ENCODE results near the gene SERTAD2. TPM values are rescaled to one million over a fixed set of nuclear protein-coding genes. Genes with fewer than 3 reads are reported as not detected.

The SERTAD2 gene
- polyA plus RNA-seq, 1 donor, result 25.2 TPM

DNA sequence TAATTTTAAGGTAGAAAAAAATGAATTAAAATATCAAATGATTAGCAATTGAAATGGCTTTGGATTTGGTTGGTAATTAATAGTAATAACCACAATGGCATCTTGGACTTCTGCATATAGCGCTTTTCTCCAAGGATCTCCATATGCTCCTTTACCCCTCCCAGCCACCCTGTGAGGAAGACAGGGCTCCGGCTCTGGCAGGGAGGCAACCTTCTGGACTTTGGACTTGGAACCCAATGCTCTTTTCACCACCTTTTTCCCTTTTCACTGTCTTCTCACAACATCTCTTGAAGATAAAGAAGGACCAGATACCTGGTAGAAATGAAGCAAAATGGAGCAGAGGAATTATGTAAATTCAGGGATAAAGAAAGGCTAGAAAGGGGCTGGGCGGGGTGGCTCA is 23.8 kb upstream of the SERTAD2 start:
- DNase-seq, result no peak

DNA sequence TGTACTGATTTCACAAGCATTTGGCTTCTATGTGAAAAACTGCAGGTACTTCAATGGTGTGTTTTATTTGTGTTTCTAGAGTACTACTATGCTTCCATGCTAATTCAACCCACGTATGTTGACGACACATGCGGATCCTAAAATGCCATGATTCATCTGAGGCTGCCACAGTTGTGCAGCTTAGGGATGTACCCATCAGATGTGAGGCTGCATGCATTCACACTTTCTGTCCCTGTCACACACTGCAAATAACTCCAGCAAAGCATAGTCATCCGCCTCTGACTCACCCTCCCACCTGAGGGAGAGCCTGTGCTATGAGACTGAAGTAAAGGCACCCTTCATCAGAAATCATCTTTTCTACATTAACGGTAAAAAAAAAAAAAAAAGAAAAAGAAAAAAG is 22.1 kb upstream of the SERTAD2 start:
- no peak for DNase-seq

DNA sequence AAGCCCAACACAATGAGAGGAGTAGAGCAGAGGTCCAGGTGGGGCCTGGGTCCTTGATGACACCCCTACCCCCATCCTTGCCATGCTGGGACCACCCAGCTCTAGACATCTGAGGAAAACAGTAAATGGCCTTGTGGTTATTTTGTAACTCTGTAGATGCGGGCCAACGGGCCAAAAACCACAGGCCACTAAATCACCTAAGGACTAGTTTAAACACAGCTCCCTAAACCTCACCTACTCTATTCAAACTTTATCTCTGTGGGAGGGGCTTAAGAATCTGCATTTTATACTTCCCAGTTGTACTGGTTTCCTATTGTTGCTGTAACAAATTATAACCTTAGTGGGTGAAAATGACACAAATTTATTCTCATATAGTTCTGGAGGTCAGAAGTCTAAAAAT is 19.0 kb upstream of the SERTAD2 start:
- DNase-seq, result no peak

DNA sequence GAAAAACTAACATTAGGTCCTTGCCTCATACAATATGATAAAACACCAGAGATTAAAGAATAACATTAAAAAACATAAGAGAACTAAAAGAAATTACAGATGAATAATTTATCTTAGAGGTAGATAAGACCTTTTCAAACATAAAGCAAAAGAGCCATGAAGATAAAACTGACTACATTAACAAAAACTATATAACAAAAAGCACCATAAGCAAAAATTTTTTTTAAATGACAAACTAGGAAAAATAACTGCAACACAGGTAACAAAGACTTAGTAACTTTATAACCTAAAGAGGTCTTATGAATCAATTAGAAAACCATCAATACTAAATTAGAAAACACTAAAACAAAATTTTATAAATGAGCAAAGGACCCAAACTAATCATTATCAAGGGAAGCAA is 16.3 kb upstream of the SERTAD2 start:
- no peak for DNase-seq

DNA sequence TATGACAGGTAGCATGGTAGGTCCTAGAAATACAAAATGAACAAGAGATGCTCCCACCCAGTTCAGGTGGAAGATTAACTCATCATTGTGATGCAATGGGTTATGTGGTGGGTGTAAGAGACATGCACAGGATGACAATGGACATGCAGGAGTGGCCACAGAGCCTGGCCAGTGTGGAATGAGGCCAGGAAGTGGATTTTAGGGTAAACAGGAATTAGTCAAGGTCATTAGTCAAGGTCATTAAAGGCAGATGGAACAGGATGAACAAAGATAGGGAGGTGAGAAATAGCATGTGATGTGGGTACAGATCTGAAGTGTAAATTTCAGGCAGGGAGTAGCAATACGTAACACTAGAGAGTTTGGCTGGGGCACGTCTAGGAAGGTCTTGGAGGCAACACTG is 15.6 kb upstream of the SERTAD2 start:
- DNase-seq, result no peak

DNA sequence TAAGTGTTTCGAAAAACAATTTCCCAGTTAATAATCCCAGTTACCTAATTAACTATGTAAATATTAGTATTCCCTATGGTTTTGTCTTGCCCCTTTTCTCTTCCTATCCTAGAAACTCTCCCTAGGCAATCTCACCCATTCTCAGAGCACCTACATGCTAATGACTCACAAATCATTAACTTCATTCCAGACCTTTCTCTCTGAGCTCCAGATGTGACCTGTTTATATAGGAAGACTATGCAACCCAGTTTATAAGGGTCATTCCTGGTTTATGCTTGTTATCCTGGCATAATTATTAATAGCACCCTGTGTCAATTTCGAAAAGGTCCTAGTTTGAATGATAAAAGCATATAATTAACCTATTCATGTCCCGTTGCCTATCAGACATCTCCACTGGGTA is 14.8 kb upstream of the SERTAD2 start:
- no peak for DNase-seq

DNA sequence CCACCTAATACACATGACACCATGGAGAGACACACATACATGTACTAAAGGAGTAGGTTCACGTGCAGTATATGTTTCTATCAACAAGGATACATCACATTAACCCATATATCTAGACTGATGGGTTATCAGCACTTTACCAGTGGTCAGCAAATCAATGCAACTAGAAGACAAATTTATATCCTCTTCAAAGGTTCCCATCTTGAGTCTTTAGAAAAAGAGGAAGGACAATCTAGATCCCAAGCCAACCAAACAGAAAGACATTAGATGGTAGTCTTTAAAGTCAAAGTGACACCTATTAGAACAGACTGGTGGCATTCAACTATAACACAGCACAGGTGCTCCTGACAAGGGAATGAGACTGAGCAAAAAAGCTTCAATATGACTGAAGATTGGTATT is 13.8 kb upstream of the SERTAD2 start:
- DNase-seq, result no peak

DNA sequence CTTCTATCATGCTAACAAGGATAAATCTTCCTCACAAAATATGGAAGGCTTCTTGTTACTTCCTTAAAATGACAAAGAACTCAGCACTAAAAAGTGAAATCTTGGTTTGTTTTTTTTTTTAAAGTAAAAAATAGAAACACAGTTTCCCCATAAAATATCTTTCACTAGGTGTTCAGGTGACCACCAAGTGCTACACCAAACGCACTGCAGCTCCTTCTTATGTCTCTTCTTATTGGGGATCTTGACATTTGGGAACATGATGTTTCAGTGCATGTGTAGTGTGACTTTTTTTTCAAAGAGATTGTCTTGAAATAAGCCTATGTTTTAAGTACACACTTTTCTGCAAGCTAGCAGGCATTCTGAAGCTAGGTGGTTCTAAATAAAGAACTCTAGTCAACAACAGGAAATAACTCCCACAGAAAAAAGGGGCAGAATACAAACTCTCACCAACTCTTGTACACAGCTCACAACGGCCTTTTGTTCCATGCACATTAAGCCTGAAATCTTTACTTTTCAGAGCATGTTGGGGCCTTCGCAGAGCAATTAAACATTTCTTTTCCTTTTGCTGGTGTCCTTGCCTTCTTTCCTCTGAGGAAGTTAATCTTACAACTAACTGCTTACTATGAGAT is 13.2 kb upstream of the SERTAD2 start:
- DNase-seq, result no peak

DNA sequence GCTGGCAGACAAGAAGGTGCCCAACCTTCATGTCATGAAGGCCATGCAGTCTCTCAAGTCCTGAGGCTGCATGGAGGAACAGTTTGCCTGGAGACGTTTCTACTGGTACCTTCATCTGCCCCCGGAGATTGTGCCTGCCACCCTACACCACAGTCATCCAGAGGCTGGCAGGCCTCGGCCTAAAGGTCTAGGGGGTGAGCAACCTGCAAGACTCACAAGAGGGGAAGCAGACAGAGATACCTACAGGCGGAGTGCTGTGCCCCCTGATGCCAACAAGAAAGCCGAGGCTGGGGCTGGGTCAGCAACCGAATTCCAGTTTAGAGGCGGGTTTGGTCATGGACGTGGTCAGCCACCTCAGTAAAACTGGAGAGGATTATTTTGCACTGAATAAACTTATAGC is 12.0 kb upstream of the SERTAD2 start:
- no peak for DNase-seq

DNA sequence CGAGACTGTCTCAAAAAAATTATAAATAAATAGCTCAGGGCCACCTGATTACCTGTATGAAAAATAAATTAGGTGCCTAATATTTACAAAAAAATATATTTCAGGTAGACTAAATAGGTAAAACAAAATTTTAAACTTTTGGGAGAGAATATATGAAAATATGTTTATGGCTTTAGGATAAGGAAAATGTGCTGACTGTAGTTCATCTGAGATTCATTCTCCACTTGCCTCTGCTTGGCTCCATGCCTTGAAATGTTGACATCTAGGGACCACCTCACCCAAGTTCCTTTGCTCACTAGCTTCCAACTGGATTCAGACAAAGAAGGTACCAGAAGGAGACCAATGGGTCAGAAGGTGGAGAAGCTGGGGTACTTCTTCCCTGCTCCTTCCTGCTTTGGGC is 9.7 kb upstream of the SERTAD2 start:
- no peak for DNase-seq

DNA sequence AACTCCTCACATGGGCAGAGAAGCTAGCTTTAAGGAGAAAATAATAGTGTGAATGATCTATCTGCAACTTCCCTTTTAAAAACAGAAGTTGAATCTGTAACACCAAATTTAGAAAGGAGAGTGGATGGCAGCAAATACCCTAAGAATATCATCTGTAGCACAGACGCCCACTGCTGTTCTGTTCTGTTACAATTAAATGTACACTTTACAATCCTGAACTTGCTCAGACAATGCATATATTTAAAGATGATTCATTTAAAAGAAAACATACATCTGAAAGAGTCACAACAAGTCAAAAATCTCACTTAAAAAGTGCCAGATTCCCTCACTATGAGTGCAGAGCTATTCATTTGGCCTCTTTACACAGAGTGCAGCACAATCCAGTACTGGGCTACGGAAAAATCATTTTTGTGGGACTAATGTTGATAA is 8.0 kb upstream of the SERTAD2 start:
- DNase-seq, result no peak

DNA sequence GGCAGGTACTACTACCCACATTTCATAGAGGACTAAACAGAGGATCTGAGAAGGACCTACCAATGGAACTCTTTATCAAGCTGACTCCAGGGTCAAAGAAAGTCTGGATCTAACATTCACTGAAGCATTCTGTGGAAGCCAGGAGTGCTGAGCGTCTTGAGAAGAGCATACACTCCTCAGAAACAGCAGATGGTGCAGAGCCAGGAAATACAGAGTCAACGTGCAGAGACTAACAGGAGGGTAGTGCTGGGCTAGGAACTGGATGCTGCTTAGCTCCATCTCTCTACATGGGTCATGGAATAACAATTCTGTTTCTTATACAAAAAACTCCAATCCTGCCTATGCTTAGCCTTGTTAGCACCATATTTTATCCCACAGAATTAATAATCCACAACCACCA is 5.5 kb upstream of the SERTAD2 start:
- DNase-seq, result no peak

DNA sequence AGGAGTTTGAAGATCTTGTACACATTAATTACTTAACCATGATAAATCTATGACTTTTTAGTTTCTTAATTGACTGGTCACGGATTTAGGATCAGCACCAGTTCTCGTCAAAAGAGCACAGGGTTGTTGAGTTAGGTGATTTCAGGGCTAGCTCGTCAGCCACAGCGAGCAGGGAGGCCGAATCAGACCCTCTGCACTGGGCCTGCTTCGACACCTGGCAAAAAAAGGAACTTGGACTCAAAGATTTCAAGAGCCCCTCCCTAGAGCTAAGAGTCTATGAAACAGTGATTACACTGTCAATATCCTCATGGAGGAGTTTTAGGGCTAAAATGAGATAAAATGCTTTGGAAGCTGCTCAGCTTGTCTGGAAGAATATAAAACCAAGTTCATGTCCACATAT is 4.6 kb upstream of the SERTAD2 start:
- no peak for DNase-seq

DNA sequence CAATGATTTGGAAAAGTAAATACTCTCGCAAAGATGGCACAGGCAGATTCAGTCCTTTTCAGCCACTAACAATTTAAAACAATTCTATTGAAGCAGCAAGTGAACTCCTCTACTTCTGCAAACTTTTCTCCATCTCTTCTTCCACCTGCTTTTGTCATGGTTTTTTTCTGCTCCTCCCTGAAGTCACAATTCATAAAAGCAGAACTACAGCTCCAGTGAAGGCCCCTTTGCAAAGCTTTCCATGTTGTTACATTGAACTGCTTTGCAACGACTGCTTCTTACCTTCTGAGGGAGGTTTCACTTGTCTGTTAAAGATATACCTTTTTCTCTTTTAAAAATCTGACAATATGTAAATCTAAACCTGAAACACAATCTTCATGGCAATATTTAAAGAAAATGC is 3.7 kb upstream of the SERTAD2 start:
- DNase-seq, result no peak

DNA sequence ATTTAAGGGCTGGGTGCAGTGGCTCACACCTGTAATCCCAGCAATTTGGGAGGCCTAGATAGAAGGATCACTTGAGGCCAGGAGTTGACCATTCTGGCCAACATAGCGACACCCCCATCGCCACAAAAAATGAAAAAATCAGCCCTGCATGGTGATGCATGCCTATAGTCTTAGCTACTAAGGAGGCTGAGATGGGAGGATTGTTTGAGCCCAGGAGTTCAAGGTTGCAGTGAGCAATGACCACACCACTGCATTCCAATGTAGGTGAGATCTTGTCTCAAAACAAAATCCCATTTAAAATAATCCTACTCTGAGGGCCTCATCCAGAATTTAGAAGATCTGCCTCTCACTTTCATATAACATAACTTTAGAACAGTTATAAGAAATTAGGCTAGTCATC is 2.7 kb upstream of the SERTAD2 start:
- DNase-seq, result no peak

DNA sequence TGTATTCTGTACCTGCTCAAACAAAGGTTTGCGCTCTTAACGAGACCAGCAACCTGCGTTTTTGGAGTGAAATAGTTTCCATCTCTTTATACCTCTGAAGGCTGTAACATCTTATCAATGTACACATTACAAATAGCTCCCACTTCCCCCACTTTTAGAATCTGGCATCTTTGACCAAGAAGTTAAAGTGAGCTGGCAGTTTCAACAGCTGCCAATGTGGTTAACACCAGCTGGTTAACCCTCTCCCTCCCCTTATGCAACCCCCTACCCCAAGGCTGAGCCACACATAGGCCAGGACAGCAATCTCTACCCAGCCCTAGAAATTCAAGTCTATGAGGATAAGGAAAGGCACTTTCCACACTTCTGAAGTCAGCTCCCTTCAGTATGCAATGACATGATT is 2.2 kb upstream of the SERTAD2 start:
- no peak for DNase-seq

DNA sequence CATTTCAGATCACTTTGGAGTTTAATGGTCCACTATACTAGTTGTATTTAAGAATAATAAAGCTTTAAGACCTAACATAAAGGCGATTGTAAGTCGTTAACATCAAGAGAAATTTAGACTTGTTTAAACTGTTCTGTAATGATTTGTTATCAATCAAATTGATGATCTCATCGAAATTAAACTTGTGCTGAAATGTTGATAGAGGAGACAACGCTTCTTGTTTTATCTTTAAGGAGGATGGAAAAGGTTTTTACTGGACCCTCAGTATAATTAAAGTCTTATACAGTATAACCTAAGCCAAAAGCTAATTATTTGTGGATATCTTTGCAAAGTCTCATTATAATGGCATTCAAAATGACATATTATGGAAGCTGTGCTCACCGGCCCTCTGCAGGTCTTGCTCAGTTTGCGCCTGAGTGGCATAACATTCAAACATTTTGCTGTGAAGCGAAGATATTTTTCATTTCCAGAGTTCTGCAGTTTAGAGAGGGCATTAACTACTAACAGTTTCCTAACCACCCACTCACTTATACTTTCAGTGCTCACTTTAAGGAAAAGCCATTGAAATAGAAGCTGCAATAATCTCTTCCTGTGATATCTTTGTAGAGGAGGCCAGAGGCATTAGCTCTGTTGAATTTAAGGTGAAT is 1.4 kb upstream of the SERTAD2 start:
- no peak for DNase-seq

DNA sequence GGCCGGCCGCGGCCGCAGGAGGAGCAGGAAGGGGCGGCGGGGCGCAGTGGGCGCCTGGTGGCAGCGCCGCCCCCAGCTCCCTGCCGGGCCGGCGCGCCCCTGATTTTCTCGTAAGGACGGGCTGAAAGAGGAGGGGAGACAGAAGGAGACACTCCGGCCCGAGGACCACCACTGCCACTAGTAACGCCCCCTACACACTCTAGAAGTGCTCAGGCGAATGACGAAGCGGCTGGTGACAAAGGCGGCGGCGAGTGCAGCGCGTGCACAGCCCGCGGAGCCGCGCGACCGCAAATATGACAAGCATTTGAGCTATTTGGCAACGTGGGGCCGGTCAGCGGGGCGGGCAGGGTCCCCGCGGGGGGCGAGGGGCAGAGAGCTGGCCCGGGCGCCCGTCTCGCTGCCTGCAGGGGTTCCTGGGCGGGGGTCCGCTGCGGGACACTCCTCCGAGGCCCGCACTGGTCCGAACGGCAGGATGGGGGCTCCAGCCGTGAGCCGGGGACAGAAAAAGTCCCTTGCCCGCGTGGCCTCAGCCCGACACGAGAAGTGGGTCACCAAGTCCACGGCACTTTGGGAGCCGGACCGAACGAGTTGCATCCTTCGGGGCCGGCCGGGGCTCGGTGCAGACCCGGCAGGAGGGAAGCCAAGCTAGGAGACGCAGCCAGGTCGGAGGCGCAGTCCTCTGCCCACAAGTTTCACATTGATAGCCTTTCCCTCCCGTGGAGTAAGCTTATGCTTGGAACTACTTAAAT is 524 bp upstream of the SERTAD2 start:
- peak; percentile 74 for DNase-seq

DNA sequence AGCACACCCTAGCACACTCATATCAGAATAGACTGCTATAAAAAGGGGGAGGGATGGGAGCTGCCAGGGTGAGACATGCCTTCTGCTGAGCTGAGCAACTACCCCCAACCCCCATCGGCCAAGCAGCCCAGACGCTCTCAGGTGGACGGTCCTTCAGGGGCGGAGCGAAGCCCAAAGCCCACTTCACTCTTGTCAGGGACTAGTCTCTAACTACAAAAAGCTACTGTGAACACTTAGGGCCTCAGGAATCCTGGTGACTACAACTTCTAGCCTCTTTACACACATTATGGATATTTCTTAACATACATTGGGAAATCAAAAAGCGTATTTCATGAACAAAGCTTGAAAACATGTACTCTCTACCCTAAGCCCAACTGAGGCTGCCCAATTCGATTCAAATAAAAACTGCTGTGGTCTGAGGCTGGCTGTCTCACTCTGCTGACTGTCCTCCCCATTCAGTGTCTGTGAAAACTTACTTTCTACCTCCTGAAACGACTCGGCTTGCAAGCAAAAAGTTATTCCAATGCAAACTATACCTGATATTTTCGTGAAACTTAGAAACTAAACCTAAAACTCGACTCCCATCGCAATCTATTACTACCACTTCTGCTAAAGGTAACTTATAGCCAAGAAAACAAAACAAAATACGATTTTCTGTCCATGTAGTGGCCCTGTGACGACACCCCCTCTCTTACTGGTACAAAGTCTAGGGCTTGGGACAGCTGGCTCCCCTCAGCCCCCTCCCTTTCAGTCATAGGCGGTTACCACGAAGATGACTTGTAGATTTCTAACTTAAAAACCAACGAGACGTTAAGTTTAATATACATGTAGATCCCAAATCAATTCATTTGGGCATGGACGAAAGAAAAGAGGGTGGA is 1.2 kb downstream of the SERTAD2 start:
- no peak for DNase-seq

DNA sequence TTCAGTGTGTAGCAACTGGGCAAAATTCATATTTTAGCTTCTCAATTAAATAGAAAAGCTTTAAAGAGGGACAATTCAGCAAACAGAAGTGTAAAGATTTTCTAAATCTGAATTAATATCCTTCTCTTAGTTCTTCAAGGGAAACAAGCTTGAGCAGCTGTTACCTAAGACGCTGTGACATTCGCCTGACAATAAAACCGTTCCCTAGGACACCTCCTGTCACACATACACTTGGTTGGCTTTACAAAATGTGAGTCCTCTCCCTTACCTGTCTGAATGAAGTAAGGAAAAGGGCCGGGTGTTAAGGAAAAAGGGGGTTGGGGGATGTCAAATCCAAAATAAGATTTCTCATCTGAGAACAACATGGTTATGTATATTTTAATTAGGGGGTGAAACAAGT is 2.1 kb downstream of the SERTAD2 start:
- no peak for DNase-seq

DNA sequence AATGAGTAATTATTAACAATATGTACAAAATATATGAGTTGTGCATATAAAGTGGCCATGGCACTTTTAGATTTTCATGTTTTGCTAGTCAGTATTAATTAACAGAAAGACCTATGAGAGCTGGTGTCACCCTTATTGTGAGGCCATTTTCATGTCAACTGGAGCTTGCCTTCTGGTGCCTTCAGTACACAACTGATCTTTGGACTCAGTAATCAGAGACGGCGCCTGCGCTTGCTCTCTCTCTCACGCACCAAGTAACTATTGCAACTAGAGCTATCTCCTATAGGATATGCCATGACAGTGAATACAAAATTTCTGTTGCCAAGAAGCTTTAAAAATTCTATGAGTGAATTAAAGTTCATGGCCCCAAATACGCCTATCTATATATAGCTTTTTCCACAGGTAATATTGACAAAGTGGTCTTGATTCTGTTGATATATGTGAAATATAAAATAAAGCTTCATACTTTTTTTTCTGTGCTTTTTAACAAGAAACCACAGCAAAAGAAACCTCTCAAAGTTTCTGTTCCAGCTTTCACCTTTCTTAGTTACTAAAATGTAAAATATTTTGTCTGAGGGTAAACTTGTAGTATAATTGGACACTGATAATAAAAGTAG is 2.9 kb downstream of the SERTAD2 start:
- DNase-seq, result no peak

DNA sequence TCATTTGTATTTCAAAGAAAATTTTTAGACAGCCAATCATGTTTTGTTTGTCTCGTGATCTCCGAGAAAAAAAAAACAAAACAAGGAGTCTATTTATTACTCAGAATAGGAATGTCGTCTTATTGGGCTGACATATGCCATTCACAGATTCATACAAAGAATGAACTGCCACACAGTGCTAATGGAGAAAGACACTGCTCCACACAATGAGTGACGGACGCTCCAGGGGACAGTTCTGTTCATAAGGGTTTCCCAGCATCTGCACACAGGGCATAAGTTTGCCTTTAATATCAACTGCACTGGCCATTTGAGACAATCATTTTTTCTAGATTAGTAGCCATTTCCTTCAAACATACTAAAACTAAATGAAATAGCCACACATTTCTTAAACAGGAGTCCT is 3.4 kb downstream of the SERTAD2 start:
- DNase-seq, result no peak
